ENCODE data around the gene CCL1. TPM values are rescaled to one million over a fixed set of nuclear protein-coding genes. Genes with fewer than 3 reads are reported as not detected.

CCL1 gene
- total RNA-seq, 3 donors from 2014 or later = not detected

DNA sequence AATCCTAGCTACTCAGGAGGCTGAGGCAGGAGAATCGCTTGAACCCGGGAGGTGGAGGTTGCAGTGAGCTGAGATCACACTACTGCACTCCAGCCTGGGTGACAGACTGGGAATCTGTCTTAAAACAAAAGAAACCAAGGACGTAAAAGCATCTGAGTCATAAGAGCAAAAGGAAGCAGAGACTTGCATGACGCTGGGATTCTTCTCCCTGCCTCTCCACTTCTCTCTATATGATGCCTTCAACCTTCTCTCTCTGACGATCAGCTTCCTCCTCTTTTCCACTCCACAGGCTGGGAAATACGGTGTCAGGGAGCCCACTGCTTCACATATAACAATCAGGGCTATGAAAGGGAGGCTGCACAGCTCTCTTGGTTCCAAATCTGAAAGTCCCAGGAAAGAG is 43.2 kb upstream of the CCL1 start:
- DNase-seq (ENCODE audit: low spot score in 2 of 2) = no peak
- TF ChIP-seq POLR2A (IDR thresholded peaks at IDR 0.05) (no peak), POLR2AphosphoS5 (IDR thresholded peaks at IDR 0.05) (no peak)
- TF ChIP-seq, protein P1, sequence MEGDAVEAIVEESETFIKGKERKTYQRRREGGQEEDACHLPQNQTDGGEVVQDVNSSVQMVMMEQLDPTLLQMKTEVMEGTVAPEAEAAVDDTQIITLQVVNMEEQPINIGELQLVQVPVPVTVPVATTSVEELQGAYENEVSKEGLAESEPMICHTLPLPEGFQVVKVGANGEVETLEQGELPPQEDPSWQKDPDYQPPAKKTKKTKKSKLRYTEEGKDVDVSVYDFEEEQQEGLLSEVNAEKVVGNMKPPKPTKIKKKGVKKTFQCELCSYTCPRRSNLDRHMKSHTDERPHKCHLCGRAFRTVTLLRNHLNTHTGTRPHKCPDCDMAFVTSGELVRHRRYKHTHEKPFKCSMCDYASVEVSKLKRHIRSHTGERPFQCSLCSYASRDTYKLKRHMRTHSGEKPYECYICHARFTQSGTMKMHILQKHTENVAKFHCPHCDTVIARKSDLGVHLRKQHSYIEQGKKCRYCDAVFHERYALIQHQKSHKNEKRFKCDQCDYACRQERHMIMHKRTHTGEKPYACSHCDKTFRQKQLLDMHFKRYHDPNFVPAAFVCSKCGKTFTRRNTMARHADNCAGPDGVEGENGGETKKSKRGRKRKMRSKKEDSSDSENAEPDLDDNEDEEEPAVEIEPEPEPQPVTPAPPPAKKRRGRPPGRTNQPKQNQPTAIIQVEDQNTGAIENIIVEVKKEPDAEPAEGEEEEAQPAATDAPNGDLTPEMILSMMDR (IDR thresholded peaks at IDR 0.05) = no peak
- no peaks in the 10 kb centered on the region for H3K36me3 ChIP-seq
- H3K27me3 ChIP-seq = peaks cover 0 to 27% of the 10 kb centered on the region in 2 donors
- H3K27ac ChIP-seq = no peak overlapping the region
- H3K4me1 ChIP-seq = no peaks in the 10 kb centered on the region
- intact Hi-C loops (cut with DNase I; ENCODE audit: low total_unique reads) = no loop called here
- no peaks in the 10 kb centered on the region for H3K9me3 ChIP-seq
- H3K4me3 ChIP-seq = no peak overlapping the region

DNA sequence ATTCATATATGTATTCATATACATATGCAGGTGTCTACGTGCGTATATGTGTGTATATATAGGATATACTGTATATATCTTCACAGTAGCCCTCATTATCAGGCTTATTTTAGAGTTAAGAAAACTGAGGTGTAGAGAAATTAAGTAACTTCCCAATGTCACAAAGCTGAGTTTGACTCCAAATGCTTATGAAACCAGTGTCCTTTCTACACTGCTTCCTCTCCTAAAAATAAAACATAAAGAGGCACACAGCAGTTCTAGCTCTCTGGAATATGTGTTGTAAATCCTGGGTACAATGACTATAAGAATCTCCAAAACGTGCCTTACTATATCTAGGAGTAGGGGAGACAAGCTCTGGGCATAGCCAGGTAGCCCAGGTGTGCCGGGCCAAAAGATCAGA is 40.0 kb upstream of the CCL1 start:
- peaks cover 0 to 12% of the 10 kb centered on the region in 2 donors for H3K27me3 ChIP-seq
- no peaks in the 10 kb centered on the region for H3K9me3 ChIP-seq
- TF ChIP-seq POLR2AphosphoS5 (IDR thresholded peaks at IDR 0.05) = no peak
- TF ChIP-seq, protein P1 (IDR thresholded peaks at IDR 0.05) = no peak
- TF ChIP-seq POLR2A (IDR thresholded peaks at IDR 0.05) = no peak
- H3K27ac ChIP-seq = no peak overlapping the region
- intact Hi-C loops (cut with DNase I; ENCODE audit: low total_unique reads) = no loop called here
- no peaks in the 10 kb centered on the region for H3K4me1 ChIP-seq
- no peak overlapping the region for H3K4me3 ChIP-seq
- H3K36me3 ChIP-seq = no peaks in the 10 kb centered on the region
- no peak for DNase-seq (ENCODE audit: low spot score in 2 of 2)

DNA sequence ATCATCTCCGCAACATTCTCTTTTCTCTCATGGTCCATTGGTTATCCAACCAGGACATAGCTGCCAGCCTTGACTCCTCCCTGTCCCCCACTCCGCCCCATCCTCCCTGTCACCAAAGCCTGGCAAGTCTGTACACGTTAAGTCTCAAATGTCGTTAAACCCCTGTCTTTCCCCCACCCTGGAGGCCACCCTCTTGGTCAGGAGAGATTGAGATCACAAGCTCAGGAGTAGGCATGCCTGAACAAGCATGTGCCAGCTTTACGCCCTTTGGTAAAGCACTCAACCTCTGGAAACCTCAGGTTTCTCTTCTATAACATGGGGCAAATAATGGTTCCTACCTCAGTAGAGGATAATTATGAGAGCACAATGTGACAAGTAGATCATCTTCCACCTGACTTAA is 38.1 kb upstream of the CCL1 start:
- Histone ChIP-seq H3K27ac (no peak overlapping the region), H3K4me3 (no peak overlapping the region), H3K36me3 (no peaks in the 10 kb centered on the region), H3K27me3 (peaks cover 0 to 15% of the 10 kb centered on the region in 2 donors), H3K4me1 (no peaks in the 10 kb centered on the region), H3K9me3 (no peaks in the 10 kb centered on the region)
- intact Hi-C loops (cut with DNase I; ENCODE audit: low total_unique reads) = no loop called here
- TF ChIP-seq, protein P1 (IDR thresholded peaks at IDR 0.05) = no peak
- no peak for TF ChIP-seq POLR2AphosphoS5 (IDR thresholded peaks at IDR 0.05)
- no peak for TF ChIP-seq POLR2A (IDR thresholded peaks at IDR 0.05)
- no peak for DNase-seq (ENCODE audit: low spot score in 2 of 2)

DNA sequence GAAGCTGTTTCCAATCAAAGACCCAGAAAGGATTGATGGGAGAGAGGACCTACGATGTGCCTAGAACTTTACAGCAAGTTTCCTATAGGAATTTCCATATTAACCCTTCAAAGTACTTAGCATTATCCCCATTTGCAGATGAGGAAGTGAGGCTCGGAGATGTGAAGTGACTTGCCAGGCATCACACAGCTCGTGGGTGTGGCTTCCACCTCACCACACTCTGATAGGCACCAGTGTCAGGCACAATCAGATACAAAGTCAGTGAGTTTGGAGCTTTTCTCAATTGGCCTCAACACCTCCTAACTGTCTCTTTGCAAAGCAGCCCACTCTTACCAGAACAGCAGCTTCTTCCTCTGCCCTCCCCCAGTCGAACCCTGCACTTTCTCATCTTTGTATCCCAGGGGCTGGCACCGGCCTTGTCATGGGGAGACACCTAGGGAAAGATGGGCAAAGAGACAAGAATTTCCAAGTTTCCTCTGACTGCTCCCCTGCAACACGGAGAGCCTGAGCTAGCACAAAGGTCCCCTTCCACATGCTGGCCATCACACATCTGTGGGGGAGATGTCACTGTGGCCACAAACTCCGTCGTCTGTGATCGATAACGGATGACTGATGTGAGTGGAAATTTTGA is 37.4 kb upstream of the CCL1 start:
- TF ChIP-seq POLR2A (IDR thresholded peaks at IDR 0.05) (no peak), POLR2AphosphoS5 (IDR thresholded peaks at IDR 0.05) (no peak)
- TF ChIP-seq, protein P1 (IDR thresholded peaks at IDR 0.05) = no peak
- H3K27ac ChIP-seq = no peak overlapping the region
- no peaks in the 10 kb centered on the region for H3K4me1 ChIP-seq
- DNase-seq (ENCODE audit: low spot score in 2 of 2) = no peak
- peaks cover 0 to 15% of the 10 kb centered on the region in 2 donors for H3K27me3 ChIP-seq
- H3K9me3 ChIP-seq = no peaks in the 10 kb centered on the region
- H3K4me3 ChIP-seq = no peak overlapping the region
- intact Hi-C loops (cut with DNase I; ENCODE audit: low total_unique reads) = no loop called here
- no peaks in the 10 kb centered on the region for H3K36me3 ChIP-seq

DNA sequence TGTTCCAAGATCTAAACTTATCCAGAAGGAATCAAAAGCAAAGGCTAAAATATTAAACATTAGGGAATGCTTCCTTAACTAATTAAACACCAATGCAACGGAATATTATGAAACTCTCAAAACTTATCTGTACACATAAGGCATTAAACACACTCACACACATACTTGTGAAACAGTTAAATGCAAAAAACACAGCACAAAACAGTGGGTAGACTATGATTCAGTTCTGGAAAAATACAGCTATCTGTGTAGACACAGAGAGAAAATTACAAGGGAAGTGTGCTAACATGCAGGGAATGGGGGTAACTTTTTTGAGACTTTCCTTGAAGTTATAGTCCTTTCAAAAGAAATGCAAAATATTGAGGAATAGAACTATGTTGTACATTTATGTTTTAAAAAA is 36.7 kb upstream of the CCL1 start:
- H3K4me1 ChIP-seq = no peaks in the 10 kb centered on the region
- intact Hi-C loops (cut with DNase I; ENCODE audit: low total_unique reads) = no loop called here
- DNase-seq (ENCODE audit: low spot score in 2 of 2) = no peak
- no peak overlapping the region for H3K4me3 ChIP-seq
- no peaks in the 10 kb centered on the region for H3K9me3 ChIP-seq
- H3K36me3 ChIP-seq = no peaks in the 10 kb centered on the region
- TF ChIP-seq POLR2A (IDR thresholded peaks at IDR 0.05) = no peak
- TF ChIP-seq, protein P1 (IDR thresholded peaks at IDR 0.05) = no peak
- TF ChIP-seq POLR2AphosphoS5 (IDR thresholded peaks at IDR 0.05) = no peak
- no peak overlapping the region for H3K27ac ChIP-seq
- H3K27me3 ChIP-seq = peaks cover 0 to 15% of the 10 kb centered on the region in 2 donors
